HG02763 (cell line): ENCODE results near the gene AGO4.
"Not testable (repeated sequence)": the region's sequence is repeated elsewhere in the genome, so short reads cannot be mapped to it uniquely, and the experiment has no call there.

ENCODE experiments used
- ATAC-seq: cut with Tn5 transposase; IDR thresholded peaks from one replicate; pipeline ENCODE4 v1.9.1; 2021; ENCODE audit warnings: mild to moderate bottlenecking, moderate library complexity; ENCODE audit not compliant: unreplicated experiment

AGO4 gene

GRCh38 chr1:35807614-35808449 lies at the start of gene AGO4:
Gene AGO4 (plus strand): TSS chr1:35808016. CDS start chr1:35808417, 401 bp downstream.
- ATAC-seq, result peak; percentile 54

GRCh38 chr1:35762141-35762540 lies 45.7 kb upstream of the AGO4 start:
- ATAC-seq, result no peak

GRCh38 chr1:35763201-35763600 lies 44.6 kb upstream of the AGO4 start:
- ATAC-seq, result no peak

- no peak for ATAC-seq
Observed at GRCh38 chr1:35764283-35764682, 43.5 kb upstream of the AGO4 start.

GRCh38 chr1:35768350-35769187 lies 39.2 kb upstream of the AGO4 start:
- no peak for ATAC-seq

GRCh38 chr1:35769188-35769758 lies 38.5 kb upstream of the AGO4 start:
- ATAC-seq, result peak; percentile 80

GRCh38 chr1:35773711-35774110 lies 34.1 kb upstream of the AGO4 start:
- ATAC-seq, result no peak

- ATAC-seq, result not testable (repeated sequence)
Observed at GRCh38 chr1:35776172-35776571, 31.6 kb upstream of the AGO4 start.

- ATAC-seq, result no peak
Observed at GRCh38 chr1:35777109-35777508, 30.7 kb upstream of the AGO4 start.

GRCh38 chr1:35783055-35783583 lies 24.7 kb upstream of the AGO4 start:
- no peak for ATAC-seq

- not testable (repeated sequence) for ATAC-seq
Observed at GRCh38 chr1:35784364-35784763, 23.5 kb upstream of the AGO4 start.

- no peak for ATAC-seq
Observed at GRCh38 chr1:35788139-35788538, 19.7 kb upstream of the AGO4 start.

GRCh38 chr1:35790670-35791069 lies 17.1 kb upstream of the AGO4 start:
- no peak for ATAC-seq

GRCh38 chr1:35795295-35795694 lies 12.5 kb upstream of the AGO4 start:
- no peak for ATAC-seq

GRCh38 chr1:35797380-35797779 lies 10.4 kb upstream of the AGO4 start:
- ATAC-seq, result no peak

GRCh38 chr1:35798019-35798418 lies 9.8 kb upstream of the AGO4 start:
- ATAC-seq, result not testable (repeated sequence)

- not testable (repeated sequence) for ATAC-seq
Observed at GRCh38 chr1:35800167-35800887, 7.5 kb upstream of the AGO4 start.

- ATAC-seq, result peak; percentile 32
Observed at GRCh38 chr1:35808450-35809113, 766 bp downstream of the AGO4 start.

- ATAC-seq, result no peak
Observed at GRCh38 chr1:35809114-35810095, 1.6 kb downstream of the AGO4 start.
